KOPT-K1 (cell line): ENCODE measurements around the gene TCN2.

Source experiments
- H3K27ac ChIP-seq: fragments of 200-600 bp; sonication (generic); 2 replicates; pipeline ENCODE4 v1.5.1; 2016; ENCODE audit warnings: antibody characterized with exemption, mild to moderate bottlenecking, low read depth, low read length; ENCODE audit not compliant: poor library complexity, severe bottlenecking
- H3K36me3 ChIP-seq: fragments of 200-600 bp; sonication (generic); 2 replicates; pipeline ENCODE4 v1.5.1; 2017; ENCODE audit warnings: antibody characterized with exemption, mild to moderate bottlenecking, low read length, moderate library complexity; ENCODE audit not compliant: insufficient read depth
- H3K9me3 ChIP-seq: fragments of 200-600 bp; sonication (generic); 2 replicates; pipeline ENCODE4 v1.5.1; 2017; ENCODE audit warnings: antibody characterized with exemption, low read length, mild to moderate bottlenecking; ENCODE audit not compliant: insufficient read depth, poor library complexity, severe bottlenecking

Gene TCN2

GRCh38 chr22:30640839-30641430 lies 34.0 kb downstream of the TCN2 start:
- H3K9me3 ChIP-seq: no peaks in the 10 kb centered on the region
- no peak overlapping the region for H3K27ac ChIP-seq
- H3K36me3 ChIP-seq: no peaks in the 10 kb centered on the region

- H3K36me3 ChIP-seq: no peaks in the 10 kb centered on the region
- no peaks in the 10 kb centered on the region for H3K9me3 ChIP-seq
- H3K27ac ChIP-seq: no peak overlapping the region
These were observed 36.3 kb downstream of the TCN2 start for GRCh38 chr22:30643055-30643875.

- H3K36me3 ChIP-seq: no peaks in the 10 kb centered on the region
- H3K9me3 ChIP-seq: no peaks in the 10 kb centered on the region
These were observed 39.7 kb downstream of the TCN2 start for GRCh38 chr22:30646518-30647160.

GRCh38 chr22:30647536-30647935 lies 40.6 kb downstream of the TCN2 start:
- Histone ChIP-seq H3K36me3 (no peaks in the 10 kb centered on the region), H3K27ac (no peak overlapping the region), H3K9me3 (no peaks in the 10 kb centered on the region)

More at GRCh38 chr22:30646518-30647160, 39.7 kb downstream of the TCN2 start:
- no peak overlapping the region for H3K27ac ChIP-seq

- Histone ChIP-seq H3K27ac (no peak overlapping the region), H3K9me3 (no peaks in the 10 kb centered on the region), H3K36me3 (no peaks in the 10 kb centered on the region)
These were observed 41.9 kb downstream of the TCN2 start for GRCh38 chr22:30648825-30649224.

DNA sequence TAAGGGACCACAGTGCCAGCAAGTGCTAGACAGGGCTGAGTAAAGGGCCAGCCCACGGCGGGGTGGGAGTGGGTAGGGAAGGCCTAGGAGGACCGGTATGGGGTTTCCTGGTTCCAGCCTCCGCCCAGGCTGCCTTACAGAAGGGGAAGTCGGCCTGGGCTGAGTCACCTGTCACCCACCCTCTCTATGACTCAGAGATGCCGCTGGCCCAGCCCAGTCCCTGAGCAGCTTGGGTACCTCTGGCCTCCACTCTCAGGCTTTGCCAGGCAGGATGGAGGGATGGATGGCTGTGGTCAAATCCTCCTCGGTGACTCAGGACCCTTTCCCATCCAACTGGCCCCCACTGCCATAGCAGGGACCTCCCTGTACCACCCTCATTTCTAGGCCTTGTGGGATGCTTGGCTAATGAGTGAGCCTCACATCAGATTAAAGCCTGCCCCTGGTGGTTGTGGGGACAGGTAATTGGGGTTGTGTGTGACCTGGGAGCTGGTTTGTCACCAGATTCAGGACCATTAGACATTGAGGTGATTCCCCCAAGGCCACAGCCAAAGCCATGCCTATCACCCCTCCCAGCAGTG lies 42.5 kb downstream of the TCN2 start:
- H3K9me3 ChIP-seq: no peaks in the 10 kb centered on the region
- no peaks in the 10 kb centered on the region for H3K36me3 ChIP-seq
- no peak overlapping the region for H3K27ac ChIP-seq

DNA sequence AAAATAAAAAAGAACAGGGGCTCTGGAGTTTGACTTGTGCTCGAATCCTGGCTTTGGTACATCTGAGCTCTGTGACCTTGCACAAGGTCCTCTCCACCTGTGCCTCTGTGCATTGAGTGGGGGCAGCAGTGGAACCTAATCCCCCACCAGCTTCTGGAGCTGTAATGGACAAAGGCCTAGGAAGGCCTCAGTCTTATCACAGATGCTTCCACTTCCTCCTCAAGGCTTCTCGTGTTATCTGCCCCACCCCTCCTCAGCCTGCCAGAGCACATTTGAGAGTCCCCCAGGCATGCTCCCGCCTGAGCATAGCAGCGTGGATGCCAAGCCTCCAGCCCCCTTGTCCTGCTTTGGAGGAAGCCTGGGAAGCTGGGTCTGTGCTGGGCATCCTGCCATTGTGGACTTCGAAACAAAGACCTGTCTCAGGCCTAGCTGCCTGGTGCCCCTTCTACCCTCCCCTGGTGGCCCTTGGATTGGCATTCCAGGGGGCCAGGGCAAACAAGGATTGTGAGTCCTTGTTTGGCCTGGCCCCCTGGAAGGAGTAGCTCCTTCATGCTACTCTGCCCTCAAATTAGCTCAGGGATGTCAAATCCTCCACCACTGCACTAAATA lies 43.6 kb downstream of the TCN2 start:
- H3K36me3 ChIP-seq: no peaks in the 10 kb centered on the region
- no peaks in the 10 kb centered on the region for H3K9me3 ChIP-seq
- H3K27ac ChIP-seq: no peak overlapping the region

DNA sequence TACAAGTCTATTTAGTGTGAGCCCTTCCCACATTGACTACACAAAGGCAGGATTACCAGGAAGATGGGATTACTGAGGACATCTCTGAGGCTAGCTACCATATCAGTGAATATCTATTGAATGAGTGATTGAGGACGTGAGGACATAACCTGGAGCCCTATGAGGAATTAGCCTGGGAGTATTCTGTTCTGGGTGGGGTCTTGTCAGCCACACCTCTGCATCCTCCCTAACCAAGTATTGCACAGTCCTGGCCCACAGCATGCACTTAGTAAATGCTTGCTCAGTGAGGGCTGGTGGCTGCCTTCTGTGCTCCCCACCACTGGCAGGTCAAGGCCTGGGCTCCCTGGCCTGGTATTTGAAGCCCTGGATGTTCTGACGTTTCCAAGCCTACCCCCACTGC lies 45.9 kb downstream of the TCN2 start:
- no peak overlapping the region for H3K27ac ChIP-seq
- no peaks in the 10 kb centered on the region for H3K36me3 ChIP-seq
- H3K9me3 ChIP-seq: no peaks in the 10 kb centered on the region

- Histone ChIP-seq H3K9me3 (no peaks in the 10 kb centered on the region), H3K27ac (no peak overlapping the region), H3K36me3 (no peaks in the 10 kb centered on the region)
These were observed 47.4 kb downstream of the TCN2 start for GRCh38 chr22:30654361-30654760.

GRCh38 chr22:30655532-30655931 lies 48.6 kb downstream of the TCN2 start:
- no peak overlapping the region for H3K27ac ChIP-seq
- no peaks in the 10 kb centered on the region for H3K36me3 ChIP-seq

DNA sequence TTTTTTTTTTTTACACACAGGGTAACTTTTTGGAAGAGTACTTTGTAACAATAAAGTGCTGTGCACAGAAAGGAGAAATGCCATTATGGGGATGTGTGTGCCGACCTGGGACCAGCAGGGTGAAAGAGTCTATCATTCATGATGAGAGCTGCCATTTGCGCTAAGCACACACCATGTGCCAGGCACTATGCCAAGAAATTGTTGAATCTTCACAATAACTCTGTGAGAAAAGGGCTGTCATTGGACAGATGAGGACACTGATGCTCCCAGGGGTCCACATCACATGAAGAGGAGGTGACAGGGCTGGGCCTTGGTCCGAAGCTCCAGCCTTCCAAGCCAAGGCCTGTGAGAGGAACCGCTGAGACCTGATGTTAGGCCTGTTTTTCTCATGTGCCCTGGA lies 55.1 kb downstream of the TCN2 start:
- H3K9me3 ChIP-seq: no peaks in the 10 kb centered on the region
- peaks cover 12% of the 10 kb centered on the region; the same call in 1 of the 2 replicates for H3K36me3 ChIP-seq
- H3K27ac ChIP-seq: no peak overlapping the region

More at GRCh38 chr22:30655532-30655931, 48.6 kb downstream of the TCN2 start:
- H3K9me3 ChIP-seq: no peaks in the 10 kb centered on the region

DNA sequence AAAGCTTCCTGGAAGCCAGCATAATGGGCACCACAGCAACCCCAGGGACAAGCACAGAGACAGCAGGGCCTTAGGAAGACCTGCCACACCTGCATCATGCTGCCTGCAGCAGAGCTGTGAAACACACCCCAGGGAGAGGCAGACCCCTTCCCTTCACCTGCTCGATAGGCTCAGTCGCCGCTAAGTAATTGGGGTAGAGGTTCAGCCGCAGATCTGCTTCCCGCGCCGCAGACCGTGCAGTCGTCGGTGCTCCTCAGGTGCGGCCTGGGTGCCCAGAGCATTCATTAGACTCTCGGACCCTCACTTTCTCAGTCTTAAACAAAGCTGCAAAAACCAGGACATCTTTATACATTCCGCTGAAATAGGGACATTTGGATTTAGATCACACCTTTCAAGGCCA lies 57.8 kb downstream of the TCN2 start:
- Histone ChIP-seq H3K27ac (no peak overlapping the region), H3K36me3 (peaks cover 12% of the 10 kb centered on the region; the same call in 1 of the 2 replicates), H3K9me3 (no peaks in the 10 kb centered on the region)

GRCh38 chr22:30665266-30665665 lies 58.3 kb downstream of the TCN2 start:
- Histone ChIP-seq H3K27ac (no peak overlapping the region), H3K36me3 (peaks cover 12% of the 10 kb centered on the region; the same call in 1 of the 2 replicates), H3K9me3 (no peaks in the 10 kb centered on the region)

DNA sequence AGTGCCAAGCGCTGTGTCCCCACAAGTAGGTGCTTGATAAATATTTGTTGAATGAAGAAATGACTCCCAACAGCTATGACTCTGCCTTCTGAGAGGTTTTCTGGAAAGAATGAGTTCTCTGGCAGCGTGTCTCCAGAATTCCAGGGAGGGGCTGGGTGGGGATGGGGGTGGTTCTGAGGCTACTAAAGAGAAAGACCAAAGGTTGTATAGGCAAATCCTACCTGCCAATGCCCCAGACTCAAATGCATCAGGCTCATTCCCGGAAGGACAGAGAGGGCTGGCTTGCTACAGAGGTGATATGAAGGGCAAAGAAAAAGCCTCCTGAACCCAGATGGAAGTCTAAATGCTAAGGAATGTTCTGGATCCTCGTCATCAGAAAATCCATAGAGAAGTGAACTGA lies 58.8 kb downstream of the TCN2 start:
- no peak overlapping the region for H3K27ac ChIP-seq

DNA sequence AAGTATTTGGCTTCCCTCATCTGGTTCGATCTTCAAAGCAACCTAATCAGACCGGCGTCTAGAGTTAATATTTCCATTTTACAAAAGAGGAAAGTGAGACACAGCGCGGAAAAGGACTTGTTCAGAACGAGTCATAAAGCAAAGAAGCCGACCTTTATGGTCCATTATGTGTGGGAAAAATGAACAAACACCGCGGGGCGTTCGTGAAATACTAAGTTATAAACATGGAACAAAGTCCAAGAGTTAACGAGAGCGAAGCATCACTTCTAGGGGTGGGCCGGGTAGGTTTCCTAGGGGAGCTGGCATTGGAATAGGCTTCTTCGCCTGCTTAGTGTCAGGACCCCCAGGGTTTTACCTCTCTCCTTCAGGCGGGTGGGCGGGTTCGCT lies 60.1 kb downstream of the TCN2 start:
- H3K27ac ChIP-seq: peak overlapping the region; percentile 8
- H3K36me3 ChIP-seq: peaks cover 7% of the 10 kb centered on the region; the same call in 1 of the 2 replicates

More for the DNA sequence above, 58.8 kb downstream of the TCN2 start:
- H3K9me3 ChIP-seq: no peaks in the 10 kb centered on the region
- peaks cover 12% of the 10 kb centered on the region; the same call in 1 of the 2 replicates for H3K36me3 ChIP-seq

More for the DNA sequence above, 60.1 kb downstream of the TCN2 start:
- no peaks in the 10 kb centered on the region for H3K9me3 ChIP-seq
